GM18505 (cell line): ENCODE measurements around the gene BRD3.
A peak's percentile ranks its signal among the peaks of the same experiment; 100 is the strongest.

Experiments
- ATAC-seq: cut with Tn5 transposase; IDR thresholded peaks from one replicate; pipeline ENCODE4 v1.9.1; 2021; ENCODE audit not compliant: unreplicated experiment
- POLR2A ChIP-seq: IDR thresholded peaks from 4 replicates; pipeline ENCODE4 v1.6.1; 2011; ENCODE audit warnings: borderline replicate concordance; ENCODE audit not compliant: insufficient read depth, insufficient read length; ENCODE audit errors: extremely low read depth

The BRD3 gene

DNA sequence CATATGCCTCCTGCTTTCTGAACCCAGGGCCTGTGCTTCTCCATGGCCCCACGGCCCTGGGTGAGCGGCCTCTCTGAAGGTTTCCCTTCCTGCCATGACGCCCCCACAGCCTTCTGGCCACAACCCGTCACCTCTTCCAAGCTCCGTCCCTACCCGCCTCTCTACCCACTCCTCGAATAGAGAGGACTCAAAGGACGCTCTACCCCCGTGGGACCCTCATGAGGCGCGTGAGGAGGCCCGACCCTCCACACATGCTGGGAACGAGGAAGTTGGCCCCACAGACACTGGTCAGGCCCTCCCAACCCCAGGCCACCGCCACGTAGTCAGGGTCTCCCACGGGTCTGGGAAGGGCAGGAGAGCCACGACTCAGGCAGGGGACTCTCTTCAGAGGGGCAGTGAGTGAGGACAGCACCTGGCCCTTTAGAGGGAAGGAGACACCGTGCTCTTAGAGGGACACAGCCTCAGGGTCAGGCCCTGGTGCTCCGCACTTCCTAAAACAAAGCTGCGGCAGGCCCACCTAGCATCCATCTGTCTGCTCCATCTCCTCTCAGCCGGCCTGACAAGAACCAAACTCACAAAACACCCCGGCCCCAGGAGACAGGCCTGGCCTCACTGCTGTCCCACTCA lies 5.3 kb downstream of the BRD3 start:
- TF ChIP-seq POLR2A = no peak
- no peak for ATAC-seq

DNA sequence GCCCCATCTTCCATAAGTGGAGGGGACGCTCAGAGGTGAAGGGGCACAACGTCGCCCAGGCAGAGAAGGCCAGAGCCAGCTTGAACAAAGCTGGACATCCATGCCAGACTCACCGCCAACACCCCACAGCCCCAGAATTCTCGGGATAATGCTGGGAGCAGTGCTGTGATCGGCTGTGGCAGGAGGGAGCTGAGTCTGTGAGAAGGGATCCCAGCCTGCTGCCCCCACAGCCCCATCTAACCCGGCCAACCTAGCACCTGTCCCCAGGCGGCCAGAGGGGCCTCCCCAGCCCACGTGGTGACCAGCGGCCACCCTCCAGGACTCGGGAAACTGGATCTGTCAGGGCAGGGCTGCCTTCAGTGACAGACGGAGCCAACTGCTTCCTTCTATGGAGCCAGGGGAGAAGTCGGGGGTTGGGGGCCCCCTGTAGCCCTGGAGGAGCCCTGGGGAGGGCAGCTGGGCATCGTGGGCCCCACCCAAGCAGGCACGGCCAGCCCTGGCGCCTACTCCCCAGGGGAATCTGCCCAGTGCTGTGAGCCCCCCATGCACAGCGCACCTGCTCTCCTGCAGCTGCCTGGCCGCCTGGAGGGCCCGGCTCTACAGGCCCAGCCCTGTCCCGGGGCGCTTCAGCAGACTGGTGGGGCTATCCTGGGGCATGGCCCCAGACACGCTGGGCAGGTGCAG lies 6.0 kb downstream of the BRD3 start:
- no peak for ATAC-seq
- TF ChIP-seq POLR2A = no peak

DNA sequence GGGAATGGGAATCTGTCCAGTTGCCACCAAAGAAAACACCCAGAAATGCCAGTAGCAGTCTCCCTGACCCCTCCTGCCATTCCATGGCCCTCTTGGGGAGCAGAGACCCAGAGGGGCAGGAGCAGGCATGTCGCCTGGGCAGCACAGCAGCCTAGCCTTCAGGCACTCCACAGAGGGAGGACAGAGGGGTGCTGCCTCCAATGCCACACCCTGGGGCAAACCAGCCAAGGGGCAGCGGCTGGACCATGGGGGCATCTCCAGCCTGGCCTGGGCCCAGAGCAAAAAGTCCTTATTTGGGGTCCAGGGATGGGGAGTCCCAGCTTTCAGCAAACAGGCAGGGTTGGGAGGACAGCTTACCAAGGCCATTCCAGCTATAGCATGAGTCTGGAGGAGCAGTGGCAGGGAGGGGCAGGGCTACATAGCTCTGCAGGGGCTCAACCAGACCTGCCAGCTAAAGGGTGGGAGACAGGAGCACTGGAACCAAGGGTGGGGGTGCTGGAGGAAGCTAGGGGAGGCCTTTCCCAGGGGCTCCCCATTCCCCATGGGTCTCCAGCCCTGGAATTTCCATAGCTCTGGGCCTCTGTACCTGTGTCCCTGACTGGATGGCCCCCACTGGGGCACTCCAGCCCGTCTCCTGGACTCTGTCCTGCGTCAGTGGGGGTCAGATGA lies 6.7 kb downstream of the BRD3 start:
- TF ChIP-seq POLR2A = no peak
- no peak for ATAC-seq

DNA sequence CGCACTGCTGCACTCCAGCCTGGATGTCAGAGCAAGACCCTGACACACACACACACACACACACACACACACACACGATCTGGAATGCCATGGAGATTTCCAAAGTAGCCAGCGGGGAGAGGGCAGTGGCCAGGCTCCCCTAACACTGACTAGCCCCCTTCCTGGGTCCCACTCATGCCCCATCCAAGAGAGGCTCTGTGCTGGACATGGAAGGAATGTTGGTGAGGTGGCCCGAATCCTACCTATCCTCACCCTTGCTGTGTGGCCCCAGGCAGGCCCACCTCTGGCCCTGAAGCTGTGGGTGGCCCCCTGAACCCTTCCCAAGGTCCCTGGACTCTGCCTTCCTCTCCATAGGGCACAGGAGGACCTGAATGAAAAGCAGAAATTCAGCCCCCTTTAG lies 7.3 kb downstream of the BRD3 start:
- no peak for ATAC-seq

DNA sequence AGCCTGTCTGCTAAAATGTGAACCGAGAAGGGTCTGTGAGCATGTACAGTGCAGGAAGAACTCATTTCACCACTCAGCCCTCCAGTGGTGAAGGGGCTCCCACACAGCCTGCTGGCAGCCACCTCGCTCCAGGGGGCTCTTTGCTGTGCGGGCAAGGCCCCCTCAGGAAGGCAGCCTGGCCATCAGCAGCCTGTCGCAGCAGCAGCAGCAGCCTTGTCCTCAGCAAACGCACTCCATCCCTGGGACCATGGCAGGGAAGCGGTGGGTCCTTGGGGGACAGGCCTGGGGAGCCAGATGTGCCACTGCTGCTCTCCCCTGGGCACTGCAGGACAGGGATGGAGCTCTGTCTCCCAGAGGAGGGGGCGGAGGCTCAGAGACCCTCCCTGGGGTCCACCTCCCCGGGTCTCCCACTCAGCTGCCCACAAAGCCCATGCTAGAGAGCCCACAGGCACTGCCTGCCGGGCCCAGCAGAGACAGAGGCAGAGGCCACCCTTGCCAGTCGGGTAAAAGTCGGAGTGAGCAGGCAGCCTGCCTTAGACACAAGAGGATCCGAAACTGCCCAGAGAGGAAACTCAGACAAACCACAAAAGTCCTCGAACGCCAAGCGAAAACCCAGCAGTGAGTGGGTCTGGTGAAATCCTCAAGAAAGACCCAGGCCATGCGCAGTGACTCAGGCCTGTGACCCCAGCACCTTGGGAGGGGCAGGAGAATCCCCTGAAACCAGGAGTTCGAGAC lies 8.0 kb downstream of the BRD3 start:
- ATAC-seq = peak; percentile 53
- no peak for TF ChIP-seq POLR2A

More for the DNA sequence above, 7.3 kb downstream of the BRD3 start:
- no peak for TF ChIP-seq POLR2A

DNA sequence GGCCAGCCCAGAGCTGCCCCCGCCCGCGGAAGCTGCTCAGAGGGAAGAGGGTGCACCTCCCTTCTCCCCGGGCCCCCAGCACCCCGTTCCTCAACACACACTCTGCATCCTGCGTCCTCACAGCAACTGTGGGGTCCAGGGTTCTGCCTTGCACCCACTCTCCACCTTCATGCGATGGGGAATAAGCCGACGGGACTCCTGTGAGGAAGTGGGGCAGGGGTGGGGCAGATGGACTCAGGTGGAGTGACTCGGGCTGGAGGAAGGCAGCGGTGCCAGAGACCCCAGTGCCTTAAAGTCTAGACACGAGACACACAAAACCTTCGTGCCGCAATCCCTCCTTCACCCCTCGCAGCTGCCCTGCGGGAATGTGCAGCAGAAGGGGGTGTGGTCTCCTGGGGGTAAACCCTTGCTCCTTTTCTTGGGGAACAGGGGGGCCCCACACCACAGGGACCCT lies 8.6 kb downstream of the BRD3 start:
- no peak for ATAC-seq
- TF ChIP-seq POLR2A = no peak

DNA sequence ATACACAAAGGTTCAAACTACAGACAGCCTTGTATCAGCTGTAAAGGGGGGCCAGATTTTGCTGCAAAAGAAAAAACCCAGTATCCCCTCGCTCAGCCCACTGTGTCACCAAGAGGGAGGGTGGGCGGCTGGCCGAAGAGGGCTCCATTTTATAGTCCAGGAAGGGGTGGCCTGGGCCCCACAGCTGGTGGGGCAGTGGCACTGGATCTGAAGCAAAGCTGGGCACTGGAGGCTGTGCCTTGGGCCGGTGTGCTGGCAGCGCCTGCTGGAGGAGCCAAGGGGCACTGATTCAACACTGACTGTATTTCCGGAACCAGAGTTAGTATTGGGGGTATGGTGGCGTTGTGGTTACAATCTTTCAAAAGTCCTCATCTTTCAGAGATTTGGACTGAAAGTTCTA lies 9.1 kb downstream of the BRD3 start:
- no peak for ATAC-seq

DNA sequence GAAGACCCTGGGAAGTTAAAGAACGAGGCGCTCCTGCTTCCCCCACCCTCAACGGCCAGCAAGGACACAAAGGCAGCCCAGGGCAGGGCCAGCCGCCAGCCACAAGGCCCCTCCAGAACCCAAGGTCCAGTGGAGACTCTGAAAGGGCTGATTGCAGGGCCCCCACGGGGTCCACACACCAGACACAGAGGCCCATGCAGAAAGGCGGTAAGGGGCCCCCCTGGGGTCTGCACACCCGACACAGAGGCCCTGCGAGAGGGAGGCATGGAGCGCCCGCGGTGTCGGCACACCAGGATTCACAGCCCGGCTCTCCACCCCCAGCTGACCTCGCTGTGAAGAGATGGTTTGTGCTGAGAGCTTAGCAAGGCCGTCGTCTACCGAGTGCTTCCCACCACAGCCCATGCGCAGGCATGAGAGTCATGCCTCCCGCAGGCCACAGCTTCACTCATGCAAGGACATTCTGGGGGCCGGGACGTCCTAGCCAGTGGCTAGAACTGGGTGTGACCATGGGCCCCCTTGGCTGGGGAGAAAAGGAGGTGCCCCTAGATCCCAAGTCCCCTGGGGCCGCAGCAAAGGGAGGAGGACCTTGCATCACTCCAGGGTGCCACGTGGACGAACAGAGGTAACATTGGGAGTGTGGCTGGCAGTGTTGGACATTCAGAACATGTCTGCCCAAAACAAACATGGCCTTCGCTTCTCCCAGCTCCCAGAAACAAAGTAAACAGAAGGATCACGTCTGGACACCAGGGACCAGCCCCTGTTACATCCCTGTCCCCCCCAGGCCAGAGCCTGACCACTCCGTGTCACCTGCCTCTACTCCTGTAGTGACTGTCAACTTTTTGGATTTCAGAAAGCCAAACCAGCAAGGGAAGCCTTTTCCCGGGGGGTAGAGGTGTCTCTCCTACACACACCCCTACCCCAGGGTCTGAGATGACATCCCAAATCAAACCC lies 9.8 kb downstream of the BRD3 start:
- TF ChIP-seq POLR2A = no peak
- ATAC-seq = no peak

More for the DNA sequence above, 9.1 kb downstream of the BRD3 start:
- no peak for TF ChIP-seq POLR2A

DNA sequence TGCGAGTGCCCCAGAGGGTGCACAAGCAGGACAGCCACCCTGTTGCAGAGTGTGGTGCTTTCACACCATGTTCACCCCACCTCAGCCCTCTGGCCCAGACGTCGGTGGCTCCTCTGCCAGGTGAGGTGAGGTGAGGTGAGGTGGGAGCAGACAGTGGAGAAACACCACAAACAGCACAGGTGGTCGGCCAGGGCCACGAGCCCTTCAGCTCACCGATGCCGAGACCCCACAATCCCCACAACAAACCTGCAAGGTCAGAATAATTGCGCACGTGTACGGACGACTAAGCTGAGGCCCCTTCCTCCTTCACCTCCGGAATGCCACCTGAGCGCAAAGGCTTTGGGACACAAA lies 10.5 kb downstream of the BRD3 start:
- ATAC-seq = no peak
- no peak for TF ChIP-seq POLR2A

DNA sequence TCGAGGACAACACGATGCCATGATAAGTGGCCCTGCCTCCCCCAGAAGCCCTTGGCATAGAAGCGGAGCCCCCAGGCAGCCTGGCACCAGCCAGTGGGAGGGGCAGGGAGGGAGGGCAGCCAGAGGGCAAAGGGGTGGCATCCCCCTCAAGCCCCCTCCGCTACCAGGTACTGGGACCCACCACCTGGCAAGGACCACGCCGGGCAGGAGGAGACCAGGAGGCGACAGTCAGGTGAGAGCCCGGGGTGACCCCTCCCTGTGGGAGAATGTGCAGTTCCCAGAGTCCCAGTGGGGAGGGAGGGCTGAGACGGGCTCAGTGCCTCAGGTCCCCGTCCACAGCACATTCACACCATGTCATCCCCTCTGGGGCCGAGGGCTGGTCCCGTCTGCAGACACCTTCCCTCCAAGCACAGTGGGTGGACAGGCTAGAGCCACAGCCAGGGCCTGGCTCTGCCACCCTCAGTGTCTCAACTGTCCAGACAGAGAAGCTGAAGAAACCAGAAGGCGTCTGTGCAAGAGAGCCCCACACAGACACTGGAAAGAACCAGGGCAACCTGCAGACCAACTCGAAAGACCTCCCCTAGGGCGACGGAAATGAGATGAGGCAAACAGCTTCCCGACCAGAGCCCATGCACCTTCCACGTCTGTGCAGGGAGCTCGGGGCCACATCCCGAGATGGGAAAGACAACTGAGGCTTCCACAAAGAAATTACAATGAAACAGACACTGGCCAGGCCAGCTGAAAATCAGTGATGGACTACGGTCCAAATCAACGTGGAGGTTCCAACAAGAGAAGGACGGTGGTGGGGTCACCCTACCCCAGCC lies 11.1 kb downstream of the BRD3 start:
- ATAC-seq = no peak
- TF ChIP-seq POLR2A = no peak

DNA sequence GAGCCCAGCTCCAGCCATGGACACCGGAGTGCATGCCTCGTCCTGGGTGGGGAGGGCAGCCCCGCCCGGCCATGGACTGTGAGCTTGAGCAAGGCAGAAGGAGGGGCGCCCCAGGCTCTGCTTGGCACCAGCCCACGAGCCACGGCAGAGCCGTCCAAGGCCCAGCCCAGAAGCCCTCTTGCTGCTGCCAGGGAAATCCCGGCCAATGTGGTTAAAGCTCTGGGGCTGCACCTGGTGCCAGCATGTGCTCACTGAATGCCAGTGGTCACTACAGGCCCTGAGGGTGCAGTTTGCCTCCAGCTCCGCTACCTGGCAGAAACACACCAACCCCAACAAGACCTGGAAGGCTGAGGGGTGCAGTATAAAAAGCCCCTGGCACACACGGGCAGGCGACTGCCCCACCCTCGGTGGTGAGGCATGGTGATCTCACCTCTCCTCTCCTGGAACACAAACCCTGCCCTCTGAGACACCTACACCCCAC lies 11.8 kb downstream of the BRD3 start:
- ATAC-seq = no peak

DNA sequence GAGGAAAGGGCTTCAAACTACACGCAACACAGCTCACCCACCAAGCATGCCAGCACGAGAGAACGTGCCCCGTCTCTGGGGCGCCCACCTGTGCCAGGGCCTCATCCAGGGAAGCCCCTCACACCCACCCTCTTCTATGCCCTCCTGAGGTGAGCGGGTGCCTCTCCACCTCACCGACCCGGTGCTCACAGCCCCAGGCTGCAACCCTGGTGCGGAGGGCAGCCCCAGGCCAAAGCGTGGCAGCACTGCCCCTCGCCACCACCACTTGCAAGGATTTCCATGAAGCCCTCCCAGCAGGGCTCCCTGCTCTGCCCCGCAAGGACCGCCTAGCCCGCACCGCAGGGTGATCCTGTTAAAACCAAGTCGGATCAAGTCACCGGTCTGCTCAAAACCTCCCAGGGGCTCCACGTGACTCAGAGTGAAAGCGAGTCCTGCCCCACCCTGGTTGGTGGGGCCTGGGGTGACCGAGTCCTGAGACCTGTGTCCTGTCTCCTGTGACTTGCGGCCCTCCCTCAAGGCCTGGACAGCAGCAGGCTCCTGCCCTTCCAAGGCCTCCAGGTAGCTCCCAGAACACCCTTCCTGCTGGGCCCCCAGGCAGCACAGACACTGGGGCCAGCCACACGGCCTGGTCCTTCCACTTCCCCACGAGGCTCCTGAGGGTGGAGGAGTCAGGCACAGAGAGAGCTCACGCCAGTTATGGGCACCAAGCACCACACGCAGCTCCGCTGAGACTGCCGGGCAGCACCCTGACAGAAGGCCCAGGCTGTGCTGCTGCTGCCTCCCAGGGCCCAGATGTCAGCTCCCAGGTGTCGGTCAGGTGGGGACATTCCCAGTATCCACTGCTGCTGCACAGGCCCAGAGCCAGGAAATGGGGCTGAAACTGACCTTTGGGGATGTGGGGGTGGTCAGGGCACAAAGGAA lies 12.7 kb downstream of the BRD3 start:
- ATAC-seq = no peak
- TF ChIP-seq POLR2A = no peak

More for the DNA sequence above, 11.8 kb downstream of the BRD3 start:
- TF ChIP-seq POLR2A = no peak
